CD4-positive, alpha-beta T cell treated with Interferon gamma for 1 hour (primary cell): ENCODE measurements around the gene GP1BB.

Source experiments
- DNase-seq: peaks from one replicate; pipeline ENCODE4 v3.0.0-alpha.2; 2020

Gene GP1BB

DNA sequence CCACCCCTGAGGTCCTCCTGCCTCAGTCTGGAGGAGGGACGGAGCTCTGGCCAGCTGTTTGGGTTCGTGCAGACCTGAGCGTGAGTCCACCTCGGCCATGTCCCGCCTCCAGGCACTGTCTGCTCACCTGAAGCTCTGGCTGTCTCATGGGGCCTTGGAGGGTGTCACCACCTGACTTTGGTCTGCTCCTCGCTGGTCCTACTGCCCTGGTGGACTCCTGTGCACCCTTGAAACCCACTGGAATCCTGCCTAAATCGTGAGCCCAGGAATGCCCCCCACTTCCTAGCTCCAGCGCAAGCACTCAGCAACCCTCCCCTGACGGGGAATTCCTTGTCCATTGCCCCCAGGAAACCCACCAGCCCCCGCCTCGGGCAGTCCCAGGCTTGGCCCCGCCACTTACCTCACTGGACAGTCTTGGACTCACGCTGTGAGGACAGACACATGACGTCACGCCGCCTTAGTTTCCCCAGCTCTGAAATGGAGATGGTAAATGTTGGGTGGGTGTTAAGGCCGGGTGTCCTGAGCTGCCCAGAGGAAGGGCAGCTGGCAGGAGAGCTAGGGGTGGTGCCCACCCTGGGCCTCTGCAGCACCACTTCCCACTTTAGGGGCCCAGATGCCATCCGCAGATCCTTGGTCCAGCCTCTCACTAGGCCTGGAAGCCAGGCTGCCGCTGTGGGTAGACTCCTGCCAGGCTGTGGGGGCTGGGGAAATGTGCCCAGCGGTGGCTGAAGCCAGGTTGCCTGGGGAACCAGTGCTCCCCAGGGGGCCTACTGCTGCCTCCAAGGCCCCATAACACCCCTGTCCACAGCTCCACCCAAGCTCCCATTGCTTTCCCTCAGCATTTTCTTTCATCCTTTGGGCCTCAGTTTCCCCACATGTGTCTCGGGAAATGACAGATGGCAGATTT lies 19.1 kb downstream of the GP1BB start:
- no peak for DNase-seq

GRCh38 chr22:19743081-19743480 lies 19.7 kb downstream of the GP1BB start:
- no peak for DNase-seq

- DNase-seq: no peak
Observed at GRCh38 chr22:19743651-19744050, 20.3 kb downstream of the GP1BB start.

DNA sequence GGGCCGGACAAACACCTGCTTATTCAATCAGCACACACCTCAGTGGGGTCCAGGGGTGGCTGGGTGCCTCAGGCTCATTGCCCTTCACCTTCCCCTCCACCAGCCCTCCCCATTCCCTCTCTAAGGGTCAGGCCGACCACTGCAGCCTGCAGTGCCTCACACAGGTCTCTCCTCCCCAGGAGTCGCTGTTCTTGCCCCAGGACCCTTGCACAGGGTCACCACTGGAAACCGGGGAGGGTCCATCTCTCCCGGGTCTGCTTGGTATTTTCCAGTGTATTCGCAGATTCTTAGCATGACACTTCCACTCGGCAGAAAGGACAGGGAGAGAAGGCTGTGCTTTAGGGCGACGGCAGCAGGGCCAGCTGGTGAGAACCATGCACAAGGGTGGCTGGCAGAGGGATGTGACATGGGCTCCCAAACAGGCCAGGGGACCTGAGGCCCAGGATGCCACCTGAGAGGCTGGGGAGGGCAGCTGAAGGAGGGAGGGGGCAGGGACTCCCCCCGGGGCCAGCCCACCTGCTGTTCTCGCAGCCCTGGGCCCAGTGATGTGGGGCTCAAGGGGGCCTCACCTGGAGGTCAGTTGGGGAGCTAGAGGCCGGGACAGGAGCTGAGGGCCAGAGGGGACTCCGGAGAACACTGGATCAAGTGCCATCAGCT lies 21.1 kb downstream of the GP1BB start:
- DNase-seq: no peak

DNA sequence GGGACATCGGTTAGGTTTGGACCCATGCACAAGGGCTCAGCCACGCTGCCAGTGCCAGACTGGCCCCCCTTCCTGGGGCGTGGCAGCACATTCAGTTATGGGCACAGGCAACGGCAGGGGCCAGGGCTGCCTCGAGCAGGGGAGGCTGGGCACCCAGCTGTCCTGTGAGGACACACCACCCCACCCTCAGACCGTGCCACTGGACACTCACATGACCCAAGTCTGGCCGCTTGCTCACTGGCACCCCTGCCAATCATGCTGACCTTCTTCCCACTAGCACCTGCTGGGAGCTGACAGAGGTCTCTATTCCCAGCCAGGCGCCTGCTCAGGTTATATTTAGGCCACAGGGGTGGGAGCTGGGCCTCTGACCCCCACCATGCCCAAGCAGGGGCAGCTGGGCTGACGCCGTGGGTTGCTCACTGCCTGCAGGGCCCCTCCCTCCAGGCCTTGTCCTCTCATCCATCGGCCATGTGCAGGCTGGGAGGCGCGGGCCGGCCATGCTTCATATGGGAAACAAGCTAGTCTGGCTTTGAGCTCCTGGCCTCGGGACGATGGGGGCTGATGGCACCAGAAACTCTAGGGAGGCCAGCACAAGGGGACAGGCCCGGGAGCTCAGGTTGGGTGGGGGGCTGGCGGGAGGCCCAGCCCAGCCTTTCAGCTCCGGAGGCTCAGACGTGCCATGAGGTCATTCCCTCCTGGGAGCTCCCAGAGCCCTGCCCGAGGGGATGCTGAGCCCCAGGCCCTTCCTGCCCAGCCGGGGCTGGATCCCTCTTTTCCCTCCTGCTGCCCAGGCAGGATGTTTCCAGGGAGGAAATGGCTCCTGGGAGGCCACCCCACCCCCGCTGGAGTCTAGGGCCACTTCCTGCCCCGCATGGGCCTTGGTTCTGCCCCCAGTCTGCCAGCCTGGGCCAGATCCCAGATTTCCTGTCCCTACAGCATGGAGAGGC lies 22.1 kb downstream of the GP1BB start:
- no peak for DNase-seq

DNA sequence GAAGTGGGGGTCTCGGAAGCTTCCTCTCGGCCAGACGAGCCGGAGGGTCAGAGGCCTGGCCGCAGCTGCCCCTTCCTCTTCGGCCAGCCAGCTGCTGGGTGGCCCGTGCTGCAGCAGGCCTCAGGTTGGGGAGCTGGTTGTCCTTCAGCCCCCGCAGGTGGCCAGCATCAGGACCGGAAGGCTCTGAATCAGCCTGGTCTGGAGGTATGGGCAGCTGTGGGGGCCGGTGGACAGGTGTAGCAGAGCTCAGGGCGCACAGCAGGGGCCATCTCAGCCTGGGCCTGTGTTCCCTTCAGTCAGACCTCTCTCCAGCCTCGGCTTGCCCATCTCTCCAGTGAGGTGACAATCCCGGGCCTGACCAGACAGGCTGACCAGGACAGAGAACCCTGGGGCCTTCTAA lies 23.4 kb downstream of the GP1BB start:
- DNase-seq: no peak

GRCh38 chr22:19747551-19747950 lies 24.2 kb downstream of the GP1BB start:
- no peak for DNase-seq

- DNase-seq: no peak
Observed at GRCh38 chr22:19748139-19748538, 24.8 kb downstream of the GP1BB start.

- no peak for DNase-seq
Observed at GRCh38 chr22:19748991-19749664, 25.8 kb downstream of the GP1BB start.

DNA sequence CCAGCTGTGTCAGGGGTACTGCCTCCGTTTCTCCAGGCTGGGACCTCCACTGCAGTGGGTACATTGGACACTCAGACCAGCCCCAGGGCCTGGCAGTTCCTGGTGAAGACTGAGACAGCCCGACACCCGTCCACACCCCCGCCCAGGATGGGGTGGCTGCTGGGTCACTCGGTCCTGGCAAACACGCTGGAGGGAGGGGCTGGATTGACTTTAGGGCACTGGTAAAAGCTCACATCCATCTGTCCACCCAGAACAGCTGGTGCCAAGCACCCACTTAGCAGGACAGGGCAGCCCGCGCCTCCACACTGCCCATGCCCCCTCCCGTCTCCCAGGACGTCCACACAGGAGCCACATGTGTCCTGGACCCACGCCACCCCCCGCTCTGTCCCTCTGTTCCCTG lies 26.5 kb downstream of the GP1BB start:
- no peak for DNase-seq

- DNase-seq: no peak
Observed at GRCh38 chr22:19750507-19751490, 27.5 kb downstream of the GP1BB start.

DNA sequence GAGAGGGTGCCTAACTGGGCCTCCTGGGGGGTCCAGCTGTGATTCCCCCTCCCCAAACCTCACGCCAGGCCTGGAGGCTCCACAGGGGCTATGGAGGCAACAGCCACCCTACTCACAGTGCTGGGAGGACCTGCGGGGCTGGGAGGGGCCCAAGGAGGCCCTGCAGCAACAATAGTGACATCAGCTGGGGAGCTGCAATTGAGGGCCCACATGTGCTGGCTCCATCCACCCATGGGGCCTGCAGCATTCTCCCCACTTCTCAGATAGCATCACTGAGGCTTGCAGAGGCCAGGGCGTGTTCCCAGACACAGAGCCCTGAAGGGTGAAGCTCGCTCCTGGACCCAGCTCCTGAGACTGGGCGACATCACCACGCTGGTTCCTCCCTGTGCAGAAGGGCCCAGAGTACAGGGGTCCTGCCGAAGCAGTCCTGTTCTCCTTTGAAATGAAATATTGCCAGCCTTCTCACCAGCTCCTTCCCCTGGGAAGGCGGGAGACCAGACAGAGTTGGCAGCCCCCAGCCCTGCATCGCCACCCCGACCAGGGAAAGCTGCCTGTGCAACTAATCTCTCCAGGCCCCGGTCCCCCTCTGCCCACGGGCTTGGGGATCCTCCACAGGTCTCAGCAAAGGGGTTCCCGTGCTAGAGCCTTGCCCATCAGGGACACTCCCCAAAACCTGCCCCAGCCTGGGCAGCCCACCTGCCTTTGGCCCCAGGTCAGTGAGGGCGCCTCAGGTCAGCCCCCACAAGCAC lies 28.3 kb downstream of the GP1BB start:
- no peak for DNase-seq

- DNase-seq: no peak
Observed at GRCh38 chr22:19753090-19753842, 29.9 kb downstream of the GP1BB start.

DNA sequence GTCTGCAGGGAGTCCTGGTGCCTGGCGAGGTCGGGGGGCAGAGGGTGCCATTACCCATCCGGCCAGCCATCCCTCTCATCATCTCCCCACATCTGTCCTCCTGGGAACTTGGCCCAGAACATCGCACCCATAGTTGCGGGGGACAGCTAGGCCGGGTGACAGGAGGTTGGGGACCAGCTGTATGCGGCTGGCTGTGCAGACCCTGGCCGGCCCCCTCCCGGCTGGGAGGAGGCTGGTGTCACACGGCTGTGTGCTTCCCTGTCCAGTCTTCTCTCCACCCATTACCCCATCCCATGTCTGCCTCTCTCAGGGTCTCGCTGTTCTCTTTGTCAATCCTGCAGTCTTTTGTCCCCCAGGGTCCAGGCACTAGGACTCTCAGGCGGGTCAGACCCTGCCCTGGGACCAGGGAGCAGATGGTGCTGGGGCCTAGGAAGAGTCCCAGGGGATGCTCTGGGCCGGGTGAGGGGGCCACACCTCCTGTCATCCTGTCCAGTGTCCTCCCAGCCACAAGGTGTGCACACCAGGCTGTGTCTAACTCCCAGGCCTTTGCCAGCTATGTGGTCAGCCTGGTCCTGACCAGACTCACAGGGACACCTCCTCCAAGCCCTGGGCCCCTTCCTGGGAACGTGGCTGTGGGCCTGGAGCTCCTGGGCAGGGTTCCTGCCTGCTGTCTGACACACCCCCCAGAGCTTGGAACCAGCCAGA lies 30.8 kb downstream of the GP1BB start:
- no peak for DNase-seq

GRCh38 chr22:19754701-19755144 lies 31.4 kb downstream of the GP1BB start:
- no peak for DNase-seq

DNA sequence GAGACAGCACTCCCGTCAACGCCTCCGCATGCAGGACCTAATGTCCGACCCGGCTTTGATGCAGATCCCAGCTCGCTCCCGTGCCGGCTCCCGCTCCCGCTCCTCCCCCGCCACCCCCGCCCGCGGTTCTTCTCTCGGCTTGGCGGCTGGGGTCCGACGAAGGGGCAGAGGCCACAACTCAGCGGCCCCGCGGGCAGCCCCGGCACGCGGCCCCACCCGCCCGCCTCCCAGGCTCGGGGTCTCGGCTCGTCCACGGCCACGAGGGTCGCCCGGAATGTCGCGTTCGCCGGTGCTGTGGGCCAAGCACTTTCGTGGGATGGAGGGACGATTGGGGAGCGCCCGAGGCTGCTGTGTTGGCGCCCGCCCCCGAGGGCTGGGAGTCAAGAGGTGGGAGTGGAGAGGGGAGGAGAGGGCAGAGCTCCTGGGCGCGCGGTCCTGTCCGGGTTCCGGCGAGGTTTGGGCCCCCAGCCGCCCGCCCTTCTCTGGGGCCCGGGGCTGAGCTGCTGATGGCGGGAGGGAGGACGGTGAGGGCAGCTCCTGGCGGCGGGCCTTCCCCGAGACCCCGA lies 31.9 kb downstream of the GP1BB start:
- DNase-seq: no peak

GRCh38 chr22:19755722-19756287 lies 32.5 kb downstream of the GP1BB start:
- DNase-seq: no peak
